SK-N-SH (cell line): Measurements from ENCODE around the gene ALS2CL. TPM values are rescaled to one million over a fixed set of nuclear protein-coding genes. Genes with fewer than 3 reads are reported as not detected.

Experiments used
- CTCF ChIA-PET: fragments of 300-600, 350-600 bp; formaldehyde crosslinking; extraction: SDS; loops from one replicate; lab custom pipeline; 2021; lab: Yijun Ruan, JAX
- POLR2A ChIA-PET: fragments of 350-600 bp; sonication (Branson Sonifier 250); formaldehyde crosslinking; extraction: SDS; loops from one replicate; lab custom pipeline; 2020; ENCODE audit warnings: antibody characterized with exemption, inconsistent platforms; lab: Yijun Ruan, JAX
- DNase-seq: peaks from one replicate; pipeline ENCODE4 v3.0.0; 2012
- H2AFZ ChIP-seq: fragments of 200-600 bp; sonication (generic); 2 replicates; pipeline ENCODE4 v1.8.1; 2016; ENCODE audit warnings: antibody characterized with exemption, mild to moderate bottlenecking, low read depth
- H3F3A ChIP-seq: fragments of 200-600 bp; sonication (generic); replicated peaks from 2 replicates; pipeline ENCODE3; 2016; ENCODE audit warnings: antibody characterized with exemption, mild to moderate bottlenecking; ENCODE audit not compliant: insufficient read depth
- H3K27ac ChIP-seq, 2 experiments: fragments of 200-500 bp in 1 of 2; fragments of 200-600 bp in 1 of 2; sonication (Bioruptor generic) in 1 of 2; sonication (generic), shearing (Covaris generic) in 1 of 2; 2 replicates each; pipeline versions ENCODE4 v1.5.1 to v1.6.1; 2014 to 2016; ENCODE audit warnings: low read depth in 2 of 2, inconsistent platforms in 1 of 2, low read length in 1 of 2, mild to moderate bottlenecking in 1 of 2, mixed read lengths in 1 of 2
- H3K27me3 ChIP-seq: fragments of 200-600 bp; sonication (generic), shearing (Covaris generic); 2 replicates; pipeline ENCODE4 v1.6.1; 2016; ENCODE audit warnings: mixed run types; ENCODE audit not compliant: insufficient read depth
- H3K36me3 ChIP-seq, 2 experiments: fragments of 200-500 bp in 1 of 2; fragments of 200-600 bp in 1 of 2; sonication (Bioruptor generic) in 1 of 2; sonication (generic) in 1 of 2; replicated peaks in 1 of 2; 2 replicates each; pipeline versions ENCODE3 to v1.5.1; 2014 to 2016; ENCODE audit warnings: low read length in 1 of 2, mild to moderate bottlenecking in 1 of 2; ENCODE audit not compliant: insufficient read depth in 2 of 2, control insufficient read depth in 1 of 2
- H3K4me1 ChIP-seq, 2 experiments: fragments of 200-500 bp in 1 of 2; fragments of 200-600 bp in 1 of 2; sonication (Bioruptor generic) in 1 of 2; sonication (generic), shearing (Covaris generic) in 1 of 2; 2 replicates each; pipeline versions ENCODE4 v1.5.1 to v1.6.1; 2014 to 2016; ENCODE audit warnings: low read depth in 1 of 2, low read length in 1 of 2, mixed run types in 1 of 2; ENCODE audit not compliant: insufficient read depth in 2 of 2, control insufficient read depth in 1 of 2
- H3K4me2 ChIP-seq: fragments of 200-600 bp; sonication (generic), shearing (Covaris generic); 2 replicates; pipeline ENCODE4 v1.6.1; 2017; ENCODE audit warnings: mixed run types
- H3K4me3 ChIP-seq, 2 experiments: fragments of 200-500 bp in 1 of 2; fragments of 200-600 bp in 1 of 2; sonication (Bioruptor generic) in 1 of 2; sonication (generic), shearing (Covaris generic) in 1 of 2; 2 replicates each; pipeline versions ENCODE4 v1.5.1 to v1.8.1; 2014 to 2016; ENCODE audit warnings: low read depth in 2 of 2, inconsistent platforms in 1 of 2, low read length in 1 of 2, mild to moderate bottlenecking in 1 of 2, mixed read lengths in 1 of 2, moderate library complexity in 1 of 2
- H3K79me2 ChIP-seq: fragments of 200-600 bp; sonication (generic); 2 replicates; pipeline ENCODE4 v1.8.1; 2017; ENCODE audit warnings: mild to moderate bottlenecking; ENCODE audit not compliant: insufficient read depth
- H3K9ac ChIP-seq: fragments of 200-600 bp; sonication (generic); 2 replicates; pipeline ENCODE4 v1.6.1; 2017; ENCODE audit warnings: mixed run types
- H3K9me2 ChIP-seq: fragments of 200-600 bp; sonication (generic); 2 replicates; pipeline ENCODE4 v1.6.1; 2017; ENCODE audit warnings: mixed run types
- H3K9me3 ChIP-seq: fragments of 200-600 bp; sonication (generic); 2 replicates; pipeline ENCODE4 v1.6.1; 2017; ENCODE audit warnings: mixed run types, mild to moderate bottlenecking, moderate library complexity
- H4K20me1 ChIP-seq: fragments of 200-600 bp; sonication (generic); 2 replicates; pipeline ENCODE4 v1.6.1; 2017; ENCODE audit warnings: mild to moderate bottlenecking, mixed run types; ENCODE audit not compliant: insufficient read depth
- EZH2phosphoT487 ChIP-seq: fragments of 200-600 bp; sonication (generic); IDR thresholded peaks from 2 replicates; pipeline ENCODE4 v1.6.1; 2017; ENCODE audit warnings: low read depth, mixed run types, mild to moderate bottlenecking, antibody characterized with exemption, moderate library complexity, borderline replicate concordance
- FOXJ3 ChIP-seq: sonication (generic); formaldehyde crosslinking; IDR thresholded peaks from 2 replicates; pipeline ENCODE4 v1.5.1; 2020; ENCODE audit warnings: mild to moderate bottlenecking, missing genetic modification reagents
- GABPA ChIP-seq: IDR thresholded peaks from 2 replicates; pipeline ENCODE4 v1.4.0; 2012; ENCODE audit warnings: low read depth, mild to moderate bottlenecking
- JUND ChIP-seq: IDR thresholded peaks from 2 replicates; pipeline ENCODE4 v1.4.0; 2012
- MEF2A ChIP-seq: IDR thresholded peaks from 2 replicates; pipeline ENCODE4 v1.4.0; 2012; ENCODE audit warnings: low read depth, borderline replicate concordance
- MXI1 ChIP-seq: IDR thresholded peaks from 2 replicates; pipeline ENCODE4 v1.6.1; 2012; ENCODE audit warnings: mild to moderate bottlenecking, low read depth, low read length, improper control_type of control experiment
- NFIC ChIP-seq: IDR thresholded peaks from 2 replicates; pipeline ENCODE4 v1.4.0; 2012; ENCODE audit warnings: borderline replicate concordance
- RAD21 ChIP-seq: IDR thresholded peaks from 2 replicates; pipeline ENCODE4 v1.6.1; 2012; ENCODE audit warnings: mild to moderate bottlenecking, low read length
- RCOR1 ChIP-seq: fragments of 150-350 bp; IDR thresholded peaks from 2 replicates; pipeline ENCODE4 v1.6.1; 2017; ENCODE audit warnings: antibody characterized with exemption, low read length
- RFX5 ChIP-seq: IDR thresholded peaks from 2 replicates; pipeline ENCODE4 v1.6.1; 2012; ENCODE audit warnings: mild to moderate bottlenecking, improper control_type of control experiment, low read length
- RXRA ChIP-seq: IDR thresholded peaks from 2 replicates; pipeline ENCODE4 v1.4.0; 2012; ENCODE audit warnings: low read depth, mild to moderate bottlenecking, borderline replicate concordance
- SIN3A ChIP-seq: IDR thresholded peaks from 2 replicates; pipeline ENCODE4 v1.6.1; 2012; ENCODE audit warnings: low read depth, mild to moderate bottlenecking, low read length, moderate library complexity, borderline replicate concordance
- SMC3 ChIP-seq: IDR thresholded peaks from 2 replicates; pipeline ENCODE4 v1.6.1; 2012; ENCODE audit warnings: low read depth, low read length, improper control_type of control experiment
- WGBS: methylation state at CpG from one replicate; pipeline ENCODE4 v1.1.6; 2017; ENCODE audit warnings: low lambda C conversion rate; 5-methylcytosine and 5-hydroxymethylcytosine counted together
- polyA plus RNA-seq, 3 experiments: library from polyadenylated mRNA; depleted of rRNA; stranded (reverse); fragments of >200 nt; gene quantifications; 2 replicates each; pipeline ENCODE4 v1.2.3, GENCODE V29; 2012
- TF ChIP-seq, protein P1 (sequence below): IDR thresholded peaks from 2 replicates; pipeline ENCODE4 v1.4.0; 2012; ENCODE audit warnings: low read depth, borderline replicate concordance
- TF ChIP-seq, protein P2 (sequence below): IDR thresholded peaks from 2 replicates; pipeline ENCODE4; 2012
- TF ChIP-seq, protein P3 (sequence below): fragments of 200-600 bp; sonication (generic); IDR thresholded peaks from 2 replicates; pipeline ENCODE4 v1.6.1; 2017; ENCODE audit warnings: antibody characterized with exemption, mild to moderate bottlenecking, moderate library complexity
- TF ChIP-seq, protein P4 (sequence below): IDR thresholded peaks from 2 replicates; pipeline ENCODE4 v1.4.0; 2012; ENCODE audit warnings: low read depth, borderline replicate concordance
- TF ChIP-seq, protein P5 (sequence below): IDR thresholded peaks from 2 replicates; pipeline ENCODE4 v1.6.1; 2012; ENCODE audit warnings: mild to moderate bottlenecking, low read depth, low read length, moderate library complexity

Gene ALS2CL
- polyA plus RNA-seq, 1 of the 3 experiments (the other 2 are of a cell fraction) = 0.18 TPM

DNA sequence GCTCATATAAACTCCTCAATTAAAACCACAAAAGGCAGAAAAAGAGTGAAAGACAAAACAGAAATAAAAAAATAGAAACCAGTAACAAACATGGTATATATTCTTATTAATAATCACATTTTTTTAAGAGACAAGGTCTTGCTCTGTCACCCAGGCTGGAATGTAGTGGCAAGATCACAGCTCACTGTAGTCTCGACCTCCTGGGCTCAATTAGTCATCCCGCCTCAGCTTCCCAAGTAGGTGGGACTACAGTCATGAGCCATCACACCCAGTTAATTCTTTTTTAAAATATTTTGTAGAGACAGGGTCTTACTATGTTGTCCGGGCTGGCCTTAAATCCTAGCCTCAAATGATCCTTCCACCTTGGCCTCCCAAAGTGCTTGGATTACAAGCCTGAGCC, 44.0 kb downstream of the ALS2CL start:
- no peaks in the 10 kb centered on the region for H3F3A ChIP-seq
- no peak overlapping the region for H2AFZ ChIP-seq
- no peak overlapping the region for H3K4me3 ChIP-seq
- H3K79me2 ChIP-seq = no peaks in the 10 kb centered on the region
- H3K9me3 ChIP-seq = no peaks in the 10 kb centered on the region
- no peak for DNase-seq
- no peak overlapping the region for H3K9ac ChIP-seq
- H3K36me3 ChIP-seq = no peaks in the 10 kb centered on the region
- no peaks in the 10 kb centered on the region for H3K4me1 ChIP-seq
- CTCF ChIA-PET = interaction anchor here (1.6 kb wide), 1 partner anchor 10 kb away, joined by 3 read pairs; no protein-coding TSS in a partner anchor
- POLR2A ChIA-PET = no interaction called here
- no peak overlapping the region for H3K27ac ChIP-seq
- H3K4me2 ChIP-seq = no peak overlapping the region
- H3K9me2 ChIP-seq = no peaks in the 10 kb centered on the region
- H3K27me3 ChIP-seq = no peaks in the 10 kb centered on the region
- no peaks in the 10 kb centered on the region for H4K20me1 ChIP-seq
- TF ChIP-seq EZH2phosphoT487 (no peak), RAD21 (no peak), RCOR1 (no peak), NFIC (no peak), RXRA (no peak), SIN3A (no peak), FOXJ3 (CRISPR knock-in tag) (no peak), JUND (no peak)
- TF ChIP-seq, protein P1, sequence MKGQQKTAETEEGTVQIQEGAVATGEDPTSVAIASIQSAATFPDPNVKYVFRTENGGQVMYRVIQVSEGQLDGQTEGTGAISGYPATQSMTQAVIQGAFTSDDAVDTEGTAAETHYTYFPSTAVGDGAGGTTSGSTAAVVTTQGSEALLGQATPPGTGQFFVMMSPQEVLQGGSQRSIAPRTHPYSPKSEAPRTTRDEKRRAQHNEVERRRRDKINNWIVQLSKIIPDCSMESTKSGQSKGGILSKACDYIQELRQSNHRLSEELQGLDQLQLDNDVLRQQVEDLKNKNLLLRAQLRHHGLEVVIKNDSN = no peak
- TF ChIP-seq, protein P2, sequence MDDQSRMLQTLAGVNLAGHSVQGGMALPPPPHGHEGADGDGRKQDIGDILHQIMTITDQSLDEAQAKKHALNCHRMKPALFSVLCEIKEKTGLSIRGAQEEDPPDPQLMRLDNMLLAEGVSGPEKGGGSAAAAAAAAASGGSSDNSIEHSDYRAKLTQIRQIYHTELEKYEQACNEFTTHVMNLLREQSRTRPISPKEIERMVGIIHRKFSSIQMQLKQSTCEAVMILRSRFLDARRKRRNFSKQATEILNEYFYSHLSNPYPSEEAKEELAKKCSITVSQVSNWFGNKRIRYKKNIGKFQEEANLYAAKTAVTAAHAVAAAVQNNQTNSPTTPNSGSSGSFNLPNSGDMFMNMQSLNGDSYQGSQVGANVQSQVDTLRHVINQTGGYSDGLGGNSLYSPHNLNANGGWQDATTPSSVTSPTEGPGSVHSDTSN = no peak
- TF ChIP-seq, all 33 proteins: peak for 0
- WGBS = 21% methylated on average over 3 of the region's 3 CpGs

DNA sequence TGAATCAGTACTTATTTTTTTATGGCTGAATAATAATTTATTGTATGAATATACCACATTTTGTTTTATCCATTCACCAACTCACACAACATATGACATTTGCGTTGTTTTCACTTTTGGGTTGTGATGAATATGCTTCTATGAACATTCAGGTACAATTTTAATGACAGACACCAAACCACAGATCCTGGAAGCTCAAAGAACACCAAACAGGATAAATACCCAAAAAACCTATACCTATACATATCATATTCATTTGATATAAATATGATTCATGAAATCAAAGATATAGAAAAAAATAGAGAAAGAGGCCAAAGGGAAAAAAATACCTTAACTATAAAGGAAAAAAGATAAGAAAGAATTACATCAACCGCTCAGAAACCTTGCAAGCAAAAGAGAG, 45.4 kb downstream of the ALS2CL start:
- Histone ChIP-seq H4K20me1 (no peaks in the 10 kb centered on the region), H3K4me3 (no peak overlapping the region), H3F3A (no peaks in the 10 kb centered on the region), H3K36me3 (no peaks in the 10 kb centered on the region), H3K27me3 (no peaks in the 10 kb centered on the region; the same call in 1 of the 2 replicates), H3K79me2 (no peaks in the 10 kb centered on the region), H3K9me2 (no peaks in the 10 kb centered on the region), H3K27ac (no peak overlapping the region), H2AFZ (no peak overlapping the region), H3K4me1 (no peaks in the 10 kb centered on the region), H3K4me2 (no peak overlapping the region), H3K9ac (no peak overlapping the region), H3K9me3 (no peaks in the 10 kb centered on the region)
- POLR2A ChIA-PET = no interaction called here
- CTCF ChIA-PET = interaction anchor here (1.6 kb wide), 1 partner anchor 11 kb away, joined by 3 read pairs; no protein-coding TSS in a partner anchor
- DNase-seq = no peak
- WGBS = 39% methylated on average over 2 of the region's 2 CpGs
- no peak for TF ChIP-seq MEF2A
- TF ChIP-seq, protein P3, sequence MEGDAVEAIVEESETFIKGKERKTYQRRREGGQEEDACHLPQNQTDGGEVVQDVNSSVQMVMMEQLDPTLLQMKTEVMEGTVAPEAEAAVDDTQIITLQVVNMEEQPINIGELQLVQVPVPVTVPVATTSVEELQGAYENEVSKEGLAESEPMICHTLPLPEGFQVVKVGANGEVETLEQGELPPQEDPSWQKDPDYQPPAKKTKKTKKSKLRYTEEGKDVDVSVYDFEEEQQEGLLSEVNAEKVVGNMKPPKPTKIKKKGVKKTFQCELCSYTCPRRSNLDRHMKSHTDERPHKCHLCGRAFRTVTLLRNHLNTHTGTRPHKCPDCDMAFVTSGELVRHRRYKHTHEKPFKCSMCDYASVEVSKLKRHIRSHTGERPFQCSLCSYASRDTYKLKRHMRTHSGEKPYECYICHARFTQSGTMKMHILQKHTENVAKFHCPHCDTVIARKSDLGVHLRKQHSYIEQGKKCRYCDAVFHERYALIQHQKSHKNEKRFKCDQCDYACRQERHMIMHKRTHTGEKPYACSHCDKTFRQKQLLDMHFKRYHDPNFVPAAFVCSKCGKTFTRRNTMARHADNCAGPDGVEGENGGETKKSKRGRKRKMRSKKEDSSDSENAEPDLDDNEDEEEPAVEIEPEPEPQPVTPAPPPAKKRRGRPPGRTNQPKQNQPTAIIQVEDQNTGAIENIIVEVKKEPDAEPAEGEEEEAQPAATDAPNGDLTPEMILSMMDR = no peak
- TF ChIP-seq RFX5 = no peak
- TF ChIP-seq, protein P4, sequence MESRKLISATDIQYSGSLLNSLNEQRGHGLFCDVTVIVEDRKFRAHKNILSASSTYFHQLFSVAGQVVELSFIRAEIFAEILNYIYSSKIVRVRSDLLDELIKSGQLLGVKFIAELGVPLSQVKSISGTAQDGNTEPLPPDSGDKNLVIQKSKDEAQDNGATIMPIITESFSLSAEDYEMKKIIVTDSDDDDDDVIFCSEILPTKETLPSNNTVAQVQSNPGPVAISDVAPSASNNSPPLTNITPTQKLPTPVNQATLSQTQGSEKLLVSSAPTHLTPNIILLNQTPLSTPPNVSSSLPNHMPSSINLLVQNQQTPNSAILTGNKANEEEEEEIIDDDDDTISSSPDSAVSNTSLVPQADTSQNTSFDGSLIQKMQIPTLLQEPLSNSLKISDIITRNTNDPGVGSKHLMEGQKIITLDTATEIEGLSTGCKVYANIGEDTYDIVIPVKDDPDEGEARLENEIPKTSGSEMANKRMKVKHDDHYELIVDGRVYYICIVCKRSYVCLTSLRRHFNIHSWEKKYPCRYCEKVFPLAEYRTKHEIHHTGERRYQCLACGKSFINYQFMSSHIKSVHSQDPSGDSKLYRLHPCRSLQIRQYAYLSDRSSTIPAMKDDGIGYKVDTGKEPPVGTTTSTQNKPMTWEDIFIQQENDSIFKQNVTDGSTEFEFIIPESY = no peak
- TF ChIP-seq, protein P5, sequence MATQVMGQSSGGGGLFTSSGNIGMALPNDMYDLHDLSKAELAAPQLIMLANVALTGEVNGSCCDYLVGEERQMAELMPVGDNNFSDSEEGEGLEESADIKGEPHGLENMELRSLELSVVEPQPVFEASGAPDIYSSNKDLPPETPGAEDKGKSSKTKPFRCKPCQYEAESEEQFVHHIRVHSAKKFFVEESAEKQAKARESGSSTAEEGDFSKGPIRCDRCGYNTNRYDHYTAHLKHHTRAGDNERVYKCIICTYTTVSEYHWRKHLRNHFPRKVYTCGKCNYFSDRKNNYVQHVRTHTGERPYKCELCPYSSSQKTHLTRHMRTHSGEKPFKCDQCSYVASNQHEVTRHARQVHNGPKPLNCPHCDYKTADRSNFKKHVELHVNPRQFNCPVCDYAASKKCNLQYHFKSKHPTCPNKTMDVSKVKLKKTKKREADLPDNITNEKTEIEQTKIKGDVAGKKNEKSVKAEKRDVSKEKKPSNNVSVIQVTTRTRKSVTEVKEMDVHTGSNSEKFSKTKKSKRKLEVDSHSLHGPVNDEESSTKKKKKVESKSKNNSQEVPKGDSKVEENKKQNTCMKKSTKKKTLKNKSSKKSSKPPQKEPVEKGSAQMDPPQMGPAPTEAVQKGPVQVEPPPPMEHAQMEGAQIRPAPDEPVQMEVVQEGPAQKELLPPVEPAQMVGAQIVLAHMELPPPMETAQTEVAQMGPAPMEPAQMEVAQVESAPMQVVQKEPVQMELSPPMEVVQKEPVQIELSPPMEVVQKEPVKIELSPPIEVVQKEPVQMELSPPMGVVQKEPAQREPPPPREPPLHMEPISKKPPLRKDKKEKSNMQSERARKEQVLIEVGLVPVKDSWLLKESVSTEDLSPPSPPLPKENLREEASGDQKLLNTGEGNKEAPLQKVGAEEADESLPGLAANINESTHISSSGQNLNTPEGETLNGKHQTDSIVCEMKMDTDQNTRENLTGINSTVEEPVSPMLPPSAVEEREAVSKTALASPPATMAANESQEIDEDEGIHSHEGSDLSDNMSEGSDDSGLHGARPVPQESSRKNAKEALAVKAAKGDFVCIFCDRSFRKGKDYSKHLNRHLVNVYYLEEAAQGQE = no peak
- no peak for TF ChIP-seq RAD21
- no peak for TF ChIP-seq MXI1
- TF ChIP-seq GABPA = no peak
- no peak for TF ChIP-seq SMC3
- TF ChIP-seq, protein P1 = no peak
